BJ (cell line): ENCODE results near the gene SENP1. TPM values are rescaled to one million over a fixed set of nuclear protein-coding genes. Genes with fewer than 3 reads are reported as not detected.
A peak's percentile ranks its signal among the peaks of the same experiment; 100 is the strongest.

Experiments used
- CTCF ChIA-PET: fragments of 350-600 bp; formaldehyde crosslinking; extraction: SDS; loops from one replicate; lab custom pipeline; 2021; ENCODE audit warnings: antibody characterized with exemption, inconsistent platforms; lab: Yijun Ruan, JAX
- POLR2A ChIA-PET: fragments of 300-600 bp; sonication (Branson Sonifier 250); formaldehyde crosslinking; extraction: SDS; loops from one replicate; lab custom pipeline; 2021; ENCODE audit warnings: antibody characterized with exemption; lab: Charles Lee
- DNase-seq: peaks from one replicate; pipeline ENCODE4 v3.0.0-alpha.2; 2011; ENCODE audit warnings: low read depth
- H3K27me3 ChIP-seq: 2 replicates; pipeline ENCODE4 v1.6.0; 2011; ENCODE audit warnings: low read length; ENCODE audit not compliant: control insufficient read depth, insufficient read depth
- H3K36me3 ChIP-seq: 2 replicates; pipeline ENCODE4 v1.5.1; 2011; ENCODE audit warnings: low read length; ENCODE audit not compliant: control insufficient read depth, insufficient read depth
- H3K4me3 ChIP-seq: 2 replicates; pipeline ENCODE4 v1.5.1; 2011; ENCODE audit warnings: low read depth, mild to moderate bottlenecking, control low read depth, low read length
- CTCF ChIP-seq: IDR thresholded peaks from 2 replicates; pipeline ENCODE4 v1.5.1; 2011; ENCODE audit warnings: low read depth, mild to moderate bottlenecking, control low read depth, inconsistent platforms, low read length, moderate library complexity; ENCODE audit not compliant: insufficient read depth
- polyA plus RNA-seq: library from polyadenylated mRNA; depleted of rRNA; stranded (reverse); fragments of >200 nt; gene quantifications from 2 replicates; pipeline ENCODE4 v1.2.3, GENCODE V29; 2011; rRNA removed
- small RNA-seq: library from RNA; depleted of rRNA; stranded (forward); fragments of <200 nt; gene quantifications from one replicate; pipeline ENCODE3, GENCODE V24; 2012; ENCODE audit warnings: low replicate concordance, low read depth; ENCODE audit not compliant: insufficient read length

SENP1 gene
- polyA plus RNA-seq, 1 experiment = 10.3 TPM

GRCh38 chr12:47999816-48000215 is 106.1 kb downstream of the SENP1 start:
- Histone ChIP-seq H3K36me3 (no peaks in the 10 kb centered on the region), H3K4me3 (no peak overlapping the region), H3K27me3 (peaks cover 46% of the 10 kb centered on the region)
- no peak for TF ChIP-seq CTCF
- CTCF ChIA-PET = no interaction called here
- POLR2A ChIA-PET = no interaction called here
- DNase-seq = no peak

GRCh38 chr12:47997321-47997720 is 108.6 kb downstream of the SENP1 start:
- TF ChIP-seq CTCF = no peak
- H3K4me3 ChIP-seq = no peak overlapping the region
- CTCF ChIA-PET = no interaction called here
- POLR2A ChIA-PET = no interaction called here
- no peak for DNase-seq
- H3K27me3 ChIP-seq = peaks cover 40% of the 10 kb centered on the region
- no peaks in the 10 kb centered on the region for H3K36me3 ChIP-seq

GRCh38 chr12:47995981-47996401 is 109.9 kb downstream of the SENP1 start:
- peak; percentile 35 for DNase-seq
- no peak for TF ChIP-seq CTCF
- H3K27me3 ChIP-seq = peaks cover 42% of the 10 kb centered on the region
- no peak overlapping the region for H3K4me3 ChIP-seq
- no peaks in the 10 kb centered on the region for H3K36me3 ChIP-seq
- ChIA-PET POLR2A (no interaction called here), CTCF (interaction anchor here (0.5 kb wide), 1 partner anchor 121 kb away, joined by 3 read pairs; no protein-coding TSS in a partner anchor)

GRCh38 chr12:47993491-47993890 is 112.4 kb downstream of the SENP1 start:
- no peak for TF ChIP-seq CTCF
- DNase-seq = no peak
- Histone ChIP-seq H3K36me3 (no peaks in the 10 kb centered on the region), H3K4me3 (no peak overlapping the region), H3K27me3 (peaks cover 32% of the 10 kb centered on the region)
- POLR2A ChIA-PET = no interaction called here
- CTCF ChIA-PET = no interaction called here

Small RNAs within 50 kb of the gene (small RNA-seq; reads per million reads assigned to genes)
- gene MIR6505 (0.63 reads per million), gene RNU6-1203P (not detected)

Other genes with a start within 250 kb of the SENP1 start
- gene VDR, start 201.1 kb downstream of the SENP1 start, polyA plus RNA-seq = 23.3 and 40.5 TPM in 2 replicates
- 188 and 217 TPM in 2 replicates for gene TMEM106C, start 142.5 kb downstream of the SENP1 start, polyA plus RNA-seq
- gene COL2A1, start 101.6 kb downstream of the SENP1 start, polyA plus RNA-seq = not detected in 2 replicates
- 43.4 and 45.9 TPM in 2 replicates for gene PFKM, start 13.3 kb upstream of the SENP1 start, polyA plus RNA-seq
- gene ASB8, start 51.4 kb upstream of the SENP1 start, polyA plus RNA-seq = 31.1 and 34.4 TPM in 2 replicates
- 0.38 and 0.45 TPM in 2 replicates for gene CCDC184, start 77.6 kb upstream of the SENP1 start, polyA plus RNA-seq
- not detected in 2 replicates for gene OR10AD1, start 97.2 kb upstream of the SENP1 start, polyA plus RNA-seq
- gene ZNF641, start 244.8 kb upstream of the SENP1 start, polyA plus RNA-seq = 7.5 and 7.6 TPM in 2 replicates